Measurements from ENCODE around the gene KRT28.
"Not testable (repeated sequence)": the region's sequence is repeated elsewhere in the genome, so short reads cannot be mapped to it uniquely, and the experiment has no call there.

KRT28 gene

GRCh38 chr17:40778461-40778860, 21.3 kb downstream of the KRT28 start:
- DNase-seq: no peak

- no peak for DNase-seq
These were observed 21.8 kb downstream of the KRT28 start for GRCh38 chr17:40777971-40778370.

DNA sequence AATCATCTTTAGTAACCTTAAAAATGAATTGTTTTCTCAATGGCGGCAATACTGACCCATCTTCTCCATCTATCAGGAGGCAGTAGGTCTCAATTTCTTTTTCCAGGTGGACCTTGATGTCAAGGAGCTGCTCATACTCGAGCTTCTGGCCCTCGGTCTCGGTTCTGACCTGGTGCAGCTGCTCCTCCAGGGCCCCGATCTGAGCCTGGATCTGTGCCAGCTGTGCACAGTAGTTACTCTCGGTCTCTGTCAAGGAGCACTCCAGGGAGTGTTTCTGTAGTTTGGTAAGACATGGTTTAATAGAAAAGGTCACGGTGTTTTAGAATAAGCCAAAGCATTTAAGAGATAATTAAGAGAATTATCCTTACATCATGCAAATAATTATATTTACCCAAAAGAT, 22.3 kb downstream of the KRT28 start:
- no peak for DNase-seq

GRCh38 chr17:40775945-40776344, 23.8 kb downstream of the KRT28 start:
- no peak for DNase-seq

DNA sequence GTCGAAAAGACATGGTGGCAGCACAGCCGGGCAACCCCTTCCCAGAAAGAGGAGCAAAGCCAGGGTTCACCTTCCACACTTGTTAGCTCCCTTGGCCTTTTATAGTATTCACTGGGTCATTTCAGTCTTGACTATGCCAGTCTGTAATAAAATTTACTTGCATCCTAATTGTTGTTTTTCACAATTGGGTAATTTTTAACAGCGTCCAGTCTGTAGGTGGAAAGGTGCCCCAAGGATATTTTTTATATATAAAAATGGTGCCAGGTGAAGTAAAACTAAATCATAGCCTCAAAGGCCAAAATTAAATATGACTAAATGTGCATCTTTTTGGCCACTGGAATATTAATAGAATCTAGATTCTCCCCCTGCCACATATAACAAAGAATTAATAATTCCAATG, 27.7 kb downstream of the KRT28 start, which contains the start of gene KRT26:
Gene KRT26, minus strand, starts transcription at position 101 of the 400 bp plus-strand sequence. Its CDS starts 88 bp downstream, at position 13.
- DNase-seq: no peak

DNA sequence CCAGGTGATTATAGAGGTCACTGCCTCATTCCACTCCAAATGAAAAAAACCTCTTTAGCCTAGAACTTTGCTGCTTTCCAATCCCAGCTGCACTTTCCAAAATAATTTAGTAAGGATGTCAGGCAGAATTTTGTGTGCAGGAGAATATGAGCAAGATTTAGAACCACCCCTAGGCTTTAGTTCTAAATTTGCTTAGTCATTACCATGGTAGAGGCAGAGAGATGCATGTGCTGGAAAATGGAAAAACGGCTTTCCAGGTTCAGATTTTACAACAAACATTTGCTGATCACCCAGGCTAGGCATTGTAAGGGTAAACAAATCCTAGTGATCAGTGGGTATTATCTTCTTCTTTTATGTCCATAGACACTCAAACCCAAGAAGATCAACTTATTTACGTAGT, 34.1 kb downstream of the KRT28 start:
- DNase-seq: no peak

DNA sequence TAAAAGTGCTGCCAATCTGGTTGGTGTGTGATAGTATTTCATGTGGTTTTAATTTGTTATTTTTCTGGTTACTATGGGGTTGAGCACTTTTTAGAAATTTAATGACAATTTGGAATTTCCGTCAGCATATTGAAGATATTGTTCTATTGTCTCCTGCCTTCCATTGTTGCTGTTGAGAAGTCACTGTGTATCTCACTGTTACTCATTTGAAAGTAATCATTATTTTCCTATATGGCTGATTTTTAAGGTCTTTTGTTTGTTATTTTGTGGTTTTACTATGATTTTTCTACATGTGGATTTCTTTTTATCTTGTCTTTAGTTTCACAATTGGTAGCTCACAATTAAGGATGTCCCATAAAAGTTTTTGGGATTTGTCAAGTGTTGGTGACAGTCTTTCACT, 36.0 kb downstream of the KRT28 start:
- DNase-seq: no peak

DNA sequence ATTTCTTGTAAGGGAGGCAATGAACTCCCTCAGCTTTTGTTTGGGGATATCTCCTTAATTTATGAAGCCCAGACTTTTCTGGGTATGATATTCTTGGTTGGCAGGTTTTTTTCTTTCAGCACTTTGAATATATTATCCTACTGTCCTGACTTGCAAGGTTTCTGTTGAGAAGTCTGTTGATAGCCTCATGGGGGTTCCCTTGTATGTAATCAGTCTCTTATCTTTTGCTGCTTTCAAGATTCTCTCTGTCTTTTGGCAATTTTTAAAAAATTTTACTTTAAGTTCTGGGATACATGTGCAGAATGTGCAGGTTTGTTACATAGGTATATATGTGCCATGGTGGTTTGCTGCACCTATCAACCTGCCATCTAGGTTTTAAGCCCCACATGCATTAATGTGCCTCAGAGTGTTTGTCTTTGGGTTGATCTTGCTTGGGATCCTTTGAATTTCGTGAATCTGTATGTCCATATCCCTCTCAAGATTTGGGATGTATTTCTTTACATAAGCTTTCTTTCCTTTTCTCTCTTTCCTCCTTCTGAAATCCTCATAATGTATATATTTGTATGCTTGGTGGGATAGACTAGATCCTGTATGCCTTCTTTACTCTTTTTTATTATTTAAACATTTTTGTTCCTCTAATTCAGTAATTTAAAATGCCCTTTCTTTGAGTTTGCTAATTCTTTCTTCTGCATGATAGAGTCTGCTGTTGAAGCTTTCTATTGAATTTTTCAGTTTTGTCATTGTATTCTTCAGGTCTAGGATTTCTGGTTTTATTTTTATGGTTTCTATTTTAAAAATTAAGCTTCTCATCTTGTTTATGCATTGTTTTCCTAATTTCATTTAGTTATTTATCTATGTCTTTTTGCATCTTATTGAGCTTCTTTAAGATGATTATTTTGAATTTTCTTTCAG, 39.4 kb downstream of the KRT28 start:
- no peak for DNase-seq

GRCh38 chr17:40755231-40755630, 44.5 kb downstream of the KRT28 start, which contains the start of gene KRT25:
KRT25 (minus strand) TSS chr17:40755331; CDS start chr17:40755271, 60 bp downstream.
- no peak for DNase-seq

- DNase-seq: no peak
These were observed 46.0 kb downstream of the KRT28 start for GRCh38 chr17:40753804-40754203.

DNA sequence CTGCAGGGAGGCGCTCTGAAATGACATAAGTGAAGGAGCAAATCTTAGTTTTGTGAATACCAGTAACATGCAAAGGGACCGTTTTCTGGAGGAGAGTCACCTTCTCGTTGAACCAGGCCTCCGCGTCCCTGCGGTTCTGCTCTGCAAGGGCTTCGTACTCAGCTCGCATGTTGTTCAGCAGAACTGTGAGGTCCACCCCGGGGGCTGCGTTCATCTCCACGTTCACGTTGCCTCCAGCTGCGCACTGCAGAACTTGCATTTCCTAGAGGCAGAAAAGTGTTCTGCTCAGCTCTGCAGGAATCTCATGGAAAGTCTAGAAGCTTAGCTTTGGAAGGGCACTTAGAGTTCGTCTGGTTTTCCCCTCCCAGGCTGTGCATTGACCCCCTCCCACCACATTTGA, 48.7 kb downstream of the KRT28 start:
- no peak for DNase-seq

DNA sequence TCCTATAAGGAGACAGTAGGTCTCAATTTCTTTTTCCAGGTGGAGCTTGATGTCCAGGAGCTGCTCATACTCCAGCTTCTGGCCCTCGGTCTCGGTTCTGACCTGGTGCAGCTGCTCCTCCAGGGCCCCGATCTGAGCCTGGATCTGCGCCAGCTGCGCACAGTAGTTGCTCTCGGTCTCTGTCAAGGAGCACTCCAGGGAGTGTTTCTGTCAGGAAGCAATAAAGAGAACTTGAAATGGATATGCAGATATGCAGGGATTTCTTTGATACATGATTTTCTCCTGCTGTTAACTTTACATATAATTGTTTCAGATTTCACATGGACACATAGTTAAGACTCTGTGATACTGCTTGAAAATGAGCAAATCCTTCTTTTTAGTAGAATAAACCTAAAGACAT, 49.4 kb downstream of the KRT28 start:
- no peak for DNase-seq

GRCh38 chr17:40748666-40749065, 51.1 kb downstream of the KRT28 start:
- DNase-seq: not testable (repeated sequence)

All from fibroblast of skin of right quadriceps (primary cell).